ENCODE results near the gene AMIGO3. TPM values are rescaled to one million over a fixed set of nuclear protein-coding genes. Genes with fewer than 3 reads are reported as not detected.

AMIGO3 gene
- total RNA-seq, 2 donors from 2014 or later = 1.4 to 3.0 TPM

- Histone ChIP-seq H3K9me3 (ENCODE audit: control insufficient read depth, low read length) (no peaks in the 10 kb centered on the region), H3K27ac (ENCODE audit: low read depth, low read length) (peak overlapping the region; percentile 32), H3K4me1 (ENCODE audit: control insufficient read depth, insufficient read depth, low read length) (no peaks in the 10 kb centered on the region), H3K9ac (ENCODE audit: extremely low read depth, low read length, poor library complexity, severe bottlenecking) (no peak overlapping the region), H3K4me3 (ENCODE audit: low read length) (no peak overlapping the region), H3K27me3 (ENCODE audit: control insufficient read depth, insufficient read depth, low read length, poor library complexity, severe bottlenecking) (no peaks in the 10 kb centered on the region), H3K36me3 (ENCODE audit: control insufficient read depth, insufficient read depth, low read length) (peaks cover 48% of the 10 kb centered on the region)
- no peaks in the 10 kb centered on the region for H3K27me3 Mint-ChIP-seq (ENCODE audit: insufficient read depth)
- peaks cover 31% of the 10 kb centered on the region for H3K36me3 Mint-ChIP-seq (ENCODE audit: low read depth)
- peak overlapping the region; percentile 22 for H3K27ac Mint-ChIP-seq
- TF ChIP-seq CTCF (conservative IDR thresholded peaks at IDR 0.05) = no peak
- H3K9me3 Mint-ChIP-seq = no peaks in the 10 kb centered on the region
- H3K4me3 Mint-ChIP-seq = no peak overlapping the region
- WGBS, 2 experiments (ENCODE audit: insufficient coverage in 1 of 2, insufficient read length in 1 of 2) = 95 to 96% methylated on average over 11 to 13 of the region's 13 CpGs
- DNase-seq = no peak
- no peaks in the 10 kb centered on the region for H3K4me1 Mint-ChIP-seq
These were observed 28.5 kb upstream of the AMIGO3 start for GRCh38 chr3:49747792-49748480.

- WGBS, 2 experiments (ENCODE audit: insufficient coverage in 1 of 2, insufficient read length in 1 of 2) = 94 to 100% methylated on average over 1 to 2 of the region's 2 CpGs
These were observed 26.5 kb upstream of the AMIGO3 start for GRCh38 chr3:49745986-49746385.

GRCh38 chr3:49740427-49740826, 20.9 kb upstream of the AMIGO3 start:
- H3K4me1 ChIP-seq (ENCODE audit: control insufficient read depth, insufficient read depth, low read length) = no peaks in the 10 kb centered on the region
- H3K27me3 Mint-ChIP-seq (ENCODE audit: insufficient read depth) = no peaks in the 10 kb centered on the region
- TF ChIP-seq CTCF (conservative IDR thresholded peaks at IDR 0.05) = no peak
- no peaks in the 10 kb centered on the region for H3K27me3 ChIP-seq (ENCODE audit: control insufficient read depth, insufficient read depth, low read length, poor library complexity, severe bottlenecking)
- no peaks in the 10 kb centered on the region for H3K4me1 Mint-ChIP-seq
- no peak overlapping the region for H3K4me3 Mint-ChIP-seq
- peaks cover 43% of the 10 kb centered on the region for H3K36me3 Mint-ChIP-seq (ENCODE audit: low read depth)
- DNase-seq = no peak
- H3K36me3 ChIP-seq (ENCODE audit: control insufficient read depth, insufficient read depth, low read length) = peaks cover 56% of the 10 kb centered on the region
- H3K9me3 ChIP-seq (ENCODE audit: control insufficient read depth, low read length) = no peaks in the 10 kb centered on the region
- no peak overlapping the region for H3K9ac ChIP-seq (ENCODE audit: extremely low read depth, low read length, poor library complexity, severe bottlenecking)
- H3K27ac Mint-ChIP-seq = no peak overlapping the region
- no peaks in the 10 kb centered on the region for H3K9me3 Mint-ChIP-seq
- H3K4me3 ChIP-seq (ENCODE audit: low read length) = no peak overlapping the region
- H3K27ac ChIP-seq (ENCODE audit: low read depth, low read length) = no peak overlapping the region

More at GRCh38 chr3:49745986-49746385, 26.5 kb upstream of the AMIGO3 start:
- Mint-ChIP-seq H3K4me1 (no peaks in the 10 kb centered on the region), H3K27ac (no peak overlapping the region), H3K9me3 (no peaks in the 10 kb centered on the region), H3K27me3 (ENCODE audit: insufficient read depth) (no peaks in the 10 kb centered on the region), H3K36me3 (ENCODE audit: low read depth) (peaks cover 31% of the 10 kb centered on the region), H3K4me3 (no peak overlapping the region)
- Histone ChIP-seq H3K4me3 (ENCODE audit: low read length) (no peak overlapping the region), H3K27me3 (ENCODE audit: control insufficient read depth, insufficient read depth, low read length, poor library complexity, severe bottlenecking) (no peaks in the 10 kb centered on the region), H3K9me3 (ENCODE audit: control insufficient read depth, low read length) (no peaks in the 10 kb centered on the region), H3K27ac (ENCODE audit: low read depth, low read length) (no peak overlapping the region), H3K4me1 (ENCODE audit: control insufficient read depth, insufficient read depth, low read length) (no peaks in the 10 kb centered on the region), H3K36me3 (ENCODE audit: control insufficient read depth, insufficient read depth, low read length) (peaks cover 56% of the 10 kb centered on the region), H3K9ac (ENCODE audit: extremely low read depth, low read length, poor library complexity, severe bottlenecking) (no peak overlapping the region)
- DNase-seq = no peak
- no peak for TF ChIP-seq CTCF (conservative IDR thresholded peaks at IDR 0.05)
